Measurements from ENCODE around the gene AFDN.
A peak's percentile ranks its signal among the peaks of the same experiment; 100 is the strongest.

Gene AFDN

GRCh38 chr6:168005796-168006195, 179.1 kb downstream of the AFDN start:
- no peak for DNase-seq

- peak; percentile 35 for DNase-seq
Measured at GRCh38 chr6:168007592-168008338, 181.1 kb downstream of the AFDN start.

DNA sequence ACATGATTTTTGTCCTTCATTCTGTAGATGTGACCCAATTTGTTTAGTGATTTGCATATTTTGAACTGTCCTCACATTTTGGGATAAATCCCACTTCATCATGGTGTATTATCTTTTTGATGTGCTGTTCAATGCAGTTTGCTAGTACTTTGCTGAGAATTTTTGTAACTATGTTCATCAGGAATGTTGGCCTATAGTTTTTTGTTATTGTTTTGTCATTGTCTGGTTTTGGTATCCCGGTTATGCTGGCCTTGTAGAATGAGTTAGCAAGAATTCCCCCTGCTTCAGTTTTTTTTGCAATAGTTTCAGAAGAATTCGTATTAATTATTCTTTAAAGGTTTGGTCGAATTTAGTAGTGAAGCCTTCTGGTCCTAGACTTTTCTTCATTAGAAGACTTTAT, 182.6 kb downstream of the AFDN start:
- DNase-seq, result no peak

DNA sequence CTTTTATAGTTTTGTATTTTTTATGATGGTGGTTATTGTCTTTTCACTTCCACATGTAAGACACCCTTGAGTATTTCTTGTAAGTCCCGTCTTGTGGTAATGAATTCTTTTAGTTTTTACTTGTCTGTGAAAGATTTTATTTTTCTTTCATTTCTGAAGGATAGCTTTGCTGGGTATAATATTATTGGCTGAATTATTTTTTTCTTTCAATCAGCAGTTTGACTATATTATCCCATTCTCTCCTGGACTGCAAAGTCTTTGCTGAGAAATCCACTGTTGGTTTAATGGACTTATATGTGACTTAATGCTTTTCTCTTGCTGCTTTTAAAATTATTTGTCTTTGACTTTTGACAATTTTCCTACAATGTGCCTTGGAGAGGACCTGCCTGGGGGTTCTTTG, 184.6 kb downstream of the AFDN start:
- DNase-seq, result no peak

- no peak for DNase-seq
Measured at GRCh38 chr6:168012431-168013249, 185.9 kb downstream of the AFDN start.

- DNase-seq, result no peak
Measured at GRCh38 chr6:168013250-168013915, 186.7 kb downstream of the AFDN start.

GRCh38 chr6:168014428-168014827, 187.7 kb downstream of the AFDN start:
- DNase-seq, result no peak

DNA sequence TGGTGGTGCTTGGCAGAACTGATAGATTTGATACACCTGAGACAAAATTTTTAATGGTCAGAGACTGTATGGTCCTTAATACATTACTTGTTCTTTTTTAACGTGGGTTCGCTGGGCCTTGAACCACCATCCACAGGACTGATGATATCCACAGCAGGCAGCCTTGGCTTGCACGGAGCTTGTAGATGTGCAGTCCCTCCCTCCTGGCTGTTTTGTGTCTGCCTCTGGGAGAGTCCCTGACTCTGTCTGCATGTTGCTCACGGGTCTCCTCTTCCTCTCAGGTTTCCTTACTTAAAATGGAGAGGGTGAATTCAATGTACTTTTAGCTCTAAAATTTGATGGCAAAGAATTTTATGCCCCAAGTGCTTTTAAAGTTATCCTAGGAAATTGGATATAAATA, 188.3 kb downstream of the AFDN start:
- no peak for DNase-seq

DNA sequence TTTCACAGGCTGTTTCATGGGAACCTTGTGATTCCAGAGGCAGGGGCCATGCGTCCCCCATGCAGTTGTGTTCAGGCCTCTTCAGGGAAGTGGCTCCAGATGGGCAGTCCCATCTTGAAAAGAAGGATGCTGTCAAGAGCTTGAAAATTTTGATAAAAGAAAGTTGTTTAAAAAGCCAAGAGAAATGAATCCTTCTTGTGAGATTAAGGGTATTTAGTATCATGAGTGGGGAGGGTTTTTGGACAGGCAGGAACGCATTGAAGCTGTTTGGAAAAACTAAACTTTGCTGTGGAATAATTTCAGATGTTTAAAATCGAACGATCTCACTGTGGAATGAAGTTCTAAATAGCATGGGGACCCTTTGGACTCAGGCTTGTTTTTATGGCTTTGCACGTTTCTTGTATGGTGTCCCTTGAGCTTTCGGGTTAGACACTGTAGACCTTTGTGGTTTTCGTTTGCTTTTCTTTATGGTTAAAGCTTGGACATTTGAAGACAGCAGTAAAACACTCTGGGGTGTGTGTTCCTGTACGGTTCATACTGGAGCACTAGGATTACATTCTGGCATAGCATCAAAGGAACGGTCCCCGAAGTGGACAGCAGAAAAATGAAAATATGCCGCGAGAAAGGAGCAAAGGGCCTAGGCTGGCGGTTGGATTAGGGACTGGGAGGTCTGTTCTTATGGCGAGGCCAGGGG, 188.9 kb downstream of the AFDN start:
- no peak for DNase-seq

DNA sequence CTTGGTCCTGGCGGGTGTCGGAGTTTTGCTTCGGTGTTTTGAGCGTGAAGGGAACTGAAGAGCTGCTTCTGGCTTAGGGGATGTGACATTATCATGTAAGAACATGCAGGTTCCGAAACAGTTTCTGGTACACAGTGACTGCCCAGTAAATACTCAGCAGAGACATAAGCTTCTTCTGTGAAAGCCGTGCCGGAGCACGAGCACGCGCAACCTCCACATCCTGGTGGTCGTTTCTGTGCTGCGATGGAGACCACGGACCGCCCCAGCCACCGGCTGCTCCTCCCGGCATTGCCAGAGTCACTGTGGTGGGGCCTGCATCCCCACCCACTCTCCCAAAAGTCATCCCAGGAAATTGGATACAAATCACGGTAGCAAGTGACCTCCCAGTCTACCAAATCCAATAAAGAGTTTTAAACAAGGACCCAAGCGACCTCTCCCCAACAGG, 189.5 kb downstream of the AFDN start:
- no peak for DNase-seq

DNA sequence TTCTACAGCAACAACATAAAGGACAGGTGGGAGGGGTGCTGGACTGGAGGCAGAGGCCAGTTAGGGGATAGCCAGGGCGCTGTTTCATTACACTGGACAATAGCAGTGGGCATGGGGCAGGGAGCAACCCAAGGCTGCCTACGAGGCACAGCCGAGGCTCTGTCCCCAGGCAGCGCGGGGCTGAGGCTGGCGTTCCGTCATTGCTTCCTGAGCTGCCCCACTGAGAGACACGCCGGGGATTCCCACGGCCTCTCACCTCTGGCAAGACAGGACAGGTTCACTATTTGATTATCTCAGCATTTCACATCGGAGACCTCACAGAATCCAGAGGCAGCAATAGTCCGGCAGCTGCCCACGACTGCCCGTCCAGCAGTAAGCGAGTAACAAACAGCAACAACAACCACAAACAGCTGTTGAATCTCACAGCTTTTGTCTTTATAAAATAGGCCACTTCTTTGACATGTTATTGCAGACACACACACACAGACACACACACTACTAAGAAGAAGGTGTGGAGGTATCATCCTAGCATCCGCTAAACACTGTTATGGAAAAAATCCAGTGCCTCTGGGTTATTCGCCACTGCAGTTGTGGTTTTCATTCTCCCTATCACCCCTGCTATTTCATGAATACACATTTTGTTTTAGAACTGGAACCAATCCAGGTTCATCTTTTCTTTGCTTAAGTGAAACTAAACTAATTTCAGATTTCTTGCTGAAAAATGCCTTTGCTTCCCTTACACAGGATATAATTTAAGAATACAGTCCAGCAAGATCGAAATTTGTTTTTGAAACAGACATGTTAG, 190.2 kb downstream of the AFDN start:
- no peak for DNase-seq

GRCh38 chr6:168017629-168018028, 190.9 kb downstream of the AFDN start:
- DNase-seq, result no peak

GRCh38 chr6:168018664-168019063, 192.0 kb downstream of the AFDN start:
- DNase-seq, result no peak

- no peak for DNase-seq
Measured at GRCh38 chr6:168020242-168020641, 193.5 kb downstream of the AFDN start.

DNA sequence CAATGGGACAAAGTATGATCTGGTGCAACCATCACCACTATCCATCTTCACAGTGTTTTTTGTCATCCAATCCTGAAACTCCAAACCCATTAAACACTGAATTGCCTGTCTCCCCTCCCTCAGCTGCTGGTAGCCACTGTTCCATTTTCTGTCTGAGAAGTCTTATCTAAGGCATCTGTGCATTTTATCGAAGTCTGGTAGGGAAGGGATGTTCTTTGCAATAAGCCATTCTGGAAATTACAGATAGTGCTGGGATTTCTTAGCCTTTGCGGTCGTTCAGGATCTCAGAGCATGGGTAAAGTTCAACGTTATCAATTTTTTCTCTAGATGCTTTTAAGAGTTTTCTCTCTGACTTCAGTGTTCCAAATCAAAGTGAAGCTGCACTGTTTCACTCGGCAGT, 194.9 kb downstream of the AFDN start:
- DNase-seq, result no peak
